Endothelial cell of umbilical vein (primary cell): ENCODE data around the gene FBXL13.
"Not testable (repeated sequence)": the region's sequence is repeated elsewhere in the genome, so short reads cannot be mapped to it uniquely, and the experiment has no call there.

ENCODE experiments used
- CTCF ChIP-seq, 2 donors: IDR thresholded peaks; 1 replicate in 1 of 2; 2 replicates in 1 of 2; pipeline ENCODE4 v1.5.1; 2011; ENCODE audit warnings: low read length in 2 of 2, mild to moderate bottlenecking in 2 of 2, moderate library complexity in 2 of 2, control low read depth in 1 of 2, inconsistent platforms in 1 of 2, low read depth in 1 of 2; ENCODE audit not compliant: insufficient read depth in 1 of 2; ENCODE audit errors: extremely low read depth in 1 of 2
- EZH2 ChIP-seq: IDR thresholded peaks from 2 replicates; pipeline ENCODE4 v1.6.1; 2012; ENCODE audit warnings: borderline replicate concordance, low read depth, mild to moderate bottlenecking, moderate library complexity, low read length, inconsistent platforms; ENCODE audit not compliant: severe bottlenecking
- MAX ChIP-seq: IDR thresholded peaks from 2 replicates; pipeline ENCODE4 v1.6.1; 2011; ENCODE audit not compliant: insufficient read depth, insufficient read length
- MYC ChIP-seq: IDR thresholded peaks from one replicate; pipeline ENCODE4 v1.6.1; 2011; ENCODE audit warnings: mild to moderate bottlenecking, low read depth, low read length
- POLR2A ChIP-seq: IDR thresholded peaks from 2 replicates; pipeline ENCODE4 v1.6.1; 2012; ENCODE audit warnings: low read depth, mild to moderate bottlenecking, control low read depth, low read length
- POLR2AphosphoS5 ChIP-seq: IDR thresholded peaks from 2 replicates; pipeline ENCODE4 v1.6.1; 2012; ENCODE audit warnings: low read depth, mild to moderate bottlenecking, control low read depth, low read length, moderate library complexity; ENCODE audit not compliant: insufficient read depth

- TF ChIP-seq POLR2A; CTCF (IDR thresholded peaks at IDR 0.05; ENCODE audit: extremely low read depth in 1 of 2, insufficient read depth in 1 of 2, low read depth in 1 of 2, low read length in 2 of 2); MAX; POLR2AphosphoS5; EZH2; MYC: not testable (repeated sequence)
Measured at GRCh38 chr7:102961993-102962392, 112.6 kb downstream of the FBXL13 start.
